Stimulated activated CD8-positive, alpha-beta memory T cell treated with anti-CD3 and anti-CD28 coated beads, Interleukin-2, amount 100 ng/mL, for 1 hour (primary cell): ENCODE measurements around the gene UNC13C.
"Not testable (repeated sequence)": the region's sequence is repeated elsewhere in the genome, so short reads cannot be mapped to it uniquely, and the experiment has no call there.

ENCODE experiments used
- DNase-seq, 2 donors: peaks; one replicate each; pipeline ENCODE4 v3.0.0-alpha.2; 2020; ENCODE audit warnings: low read depth in 2 of 2

UNC13C gene

DNA sequence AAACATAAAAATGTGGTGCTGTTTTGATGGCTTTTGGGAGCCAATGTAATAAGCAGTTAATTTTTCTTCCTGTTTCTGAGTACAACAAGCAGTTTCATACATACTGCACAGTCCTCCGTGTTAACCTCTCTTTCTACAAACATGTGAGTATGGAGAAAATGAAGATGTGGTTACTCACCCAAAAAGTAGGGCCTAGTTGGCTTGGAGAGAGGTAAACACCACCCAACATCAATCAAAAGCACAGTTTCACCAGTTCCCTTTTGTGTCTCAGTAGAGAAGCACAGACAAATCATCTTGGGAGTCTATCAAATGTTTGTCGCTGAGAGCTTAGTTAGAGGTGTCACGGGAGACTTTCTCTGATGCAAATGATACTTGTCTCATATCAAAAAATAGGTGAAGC, 320.2 kb downstream of the UNC13C start:
- no peak for DNase-seq

- DNase-seq: no peak
Observed at GRCh38 chr15:54304321-54304720, 326.1 kb downstream of the UNC13C start.

- no peak for DNase-seq
Observed at GRCh38 chr15:54305138-54305537, 326.9 kb downstream of the UNC13C start.

- DNase-seq: no peak
Observed at GRCh38 chr15:54307252-54307902, 329.1 kb downstream of the UNC13C start.

DNA sequence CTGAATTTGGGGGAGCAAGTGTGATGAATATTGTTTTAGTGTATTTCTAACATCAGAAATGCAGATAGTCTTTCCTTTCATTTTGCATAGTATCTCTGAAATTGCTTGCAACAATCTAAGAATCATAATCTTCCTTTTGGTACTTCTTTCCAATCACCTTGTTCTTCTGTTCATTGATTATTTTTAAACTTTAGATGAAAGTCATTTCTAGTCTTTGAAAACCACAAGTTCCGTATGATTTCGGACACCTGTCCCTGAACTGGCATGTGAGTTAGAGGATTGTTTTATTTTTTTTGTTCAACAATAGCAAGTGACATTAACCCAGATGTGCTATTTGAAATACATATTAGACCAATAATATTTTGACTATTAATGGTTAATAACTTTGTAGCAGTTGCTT, 329.7 kb downstream of the UNC13C start:
- DNase-seq: no peak

DNA sequence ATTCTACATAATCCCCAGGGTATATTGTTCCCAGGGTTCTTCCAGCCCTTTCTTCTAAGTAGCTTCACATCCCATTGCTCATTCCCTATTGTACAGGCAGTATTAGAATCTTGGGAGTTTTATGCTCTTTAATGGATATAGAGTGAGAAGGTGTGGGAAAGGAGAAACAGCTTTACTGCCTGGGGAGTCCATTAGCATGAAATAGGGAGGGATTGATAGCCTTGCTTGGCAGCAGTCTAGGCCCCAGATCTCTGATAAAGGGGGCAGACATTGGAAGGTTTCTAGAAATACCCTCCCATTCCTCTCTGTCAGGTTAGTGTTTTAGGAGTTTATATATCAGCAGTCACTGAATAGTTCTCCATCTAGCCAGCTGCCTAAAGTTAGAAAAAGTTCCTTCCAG, 334.3 kb downstream of the UNC13C start:
- no peak for DNase-seq

DNA sequence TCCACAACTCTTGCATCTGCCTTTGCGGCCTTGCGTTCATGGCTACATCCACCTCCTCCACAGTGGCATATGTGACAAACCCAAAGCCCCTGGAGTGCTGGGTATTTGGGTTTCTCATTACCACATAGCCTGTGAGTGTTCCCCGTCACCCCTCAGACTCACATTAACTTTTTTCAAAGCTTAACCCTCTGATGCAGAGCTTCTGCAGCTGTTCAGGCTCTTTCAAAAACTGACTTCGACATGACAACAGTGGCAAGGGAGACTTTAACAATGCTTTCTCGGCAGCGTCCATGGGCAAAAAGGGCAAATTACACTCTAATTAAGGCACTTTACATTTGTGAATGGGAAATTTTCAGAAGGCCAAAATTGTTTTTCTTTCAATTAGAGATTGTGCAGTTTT, 343.2 kb downstream of the UNC13C start:
- DNase-seq: no peak

DNA sequence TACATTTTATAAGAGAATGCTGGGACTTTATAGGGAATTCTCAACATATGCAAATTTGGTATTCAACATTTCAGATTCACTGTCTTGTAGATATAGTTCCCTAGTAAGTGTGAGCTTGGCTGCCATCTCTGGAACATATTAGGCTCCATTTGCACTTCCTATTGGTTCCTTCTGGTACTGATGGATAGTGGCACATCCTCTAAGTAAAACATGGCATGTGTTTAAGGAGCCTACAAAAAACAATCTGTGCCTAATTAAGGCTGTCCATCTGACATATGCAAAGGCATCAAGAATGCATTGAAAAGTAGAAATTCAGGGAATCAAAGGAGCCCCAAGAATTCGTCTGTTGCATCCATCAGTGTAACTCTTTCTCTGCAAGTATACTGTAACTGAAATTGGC, 344.1 kb downstream of the UNC13C start:
- DNase-seq: no peak

- no peak for DNase-seq
Observed at GRCh38 chr15:54345301-54345700, 367.1 kb downstream of the UNC13C start.

DNA sequence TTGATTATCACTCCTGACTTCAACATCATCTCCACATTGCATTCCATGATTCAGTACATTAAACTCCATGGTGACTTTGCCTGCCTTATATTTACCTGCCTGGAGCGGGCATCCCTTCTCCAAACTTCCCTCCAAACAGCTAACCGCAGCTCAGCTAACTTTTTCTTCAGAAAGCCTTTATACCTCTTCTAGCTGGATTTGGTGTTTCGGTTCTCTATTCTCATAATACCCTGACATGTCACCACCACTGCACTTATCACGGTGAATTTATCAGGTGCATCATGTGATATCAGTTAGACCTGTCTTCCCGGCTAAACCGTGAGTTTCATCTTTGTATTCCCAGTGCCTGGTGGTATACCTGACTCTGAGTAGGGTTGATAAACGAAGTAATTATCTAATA, 367.6 kb downstream of the UNC13C start:
- no peak for DNase-seq

- DNase-seq: no peak
Observed at GRCh38 chr15:54347082-54347827, 369.0 kb downstream of the UNC13C start.

DNA sequence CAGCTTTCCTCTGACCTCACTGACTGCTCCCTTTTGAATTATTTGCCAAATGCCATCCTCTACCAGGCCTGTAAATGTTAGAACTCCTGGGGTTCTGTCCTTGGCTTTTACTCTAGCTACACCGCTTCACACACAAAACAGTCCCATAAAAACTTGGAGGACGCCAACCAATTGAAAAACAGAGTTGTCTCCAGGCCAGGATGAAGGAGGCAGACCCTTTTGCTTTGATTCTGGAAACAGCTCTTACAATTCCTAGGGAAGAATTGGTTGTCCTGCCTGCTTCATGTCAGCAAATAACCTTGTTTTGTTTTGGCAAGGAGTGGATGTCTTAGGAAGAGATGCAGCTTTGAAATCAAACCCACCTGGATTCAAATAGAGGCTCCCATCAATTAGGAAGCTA, 375.5 kb downstream of the UNC13C start:
- no peak for DNase-seq

DNA sequence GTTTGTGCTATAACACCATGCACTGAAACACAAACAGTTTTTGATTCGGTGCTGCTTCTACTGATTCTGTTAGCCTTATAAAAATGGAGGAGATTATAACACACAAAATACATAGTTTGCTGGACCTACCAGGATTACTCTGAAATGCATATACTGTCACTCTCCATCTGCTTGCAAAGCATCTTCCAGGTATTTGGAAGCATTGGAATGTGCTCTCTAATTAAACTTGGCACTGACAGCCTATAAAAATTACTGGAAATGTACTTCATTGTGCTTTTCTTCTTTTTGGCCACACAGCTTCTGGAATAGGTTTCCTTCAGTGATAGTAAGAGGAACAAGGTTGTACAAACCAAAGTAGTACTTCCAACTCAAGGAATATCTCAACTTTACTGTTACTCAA, 376.1 kb downstream of the UNC13C start:
- DNase-seq: no peak

GRCh38 chr15:54364961-54365360, 386.7 kb downstream of the UNC13C start:
- no peak for DNase-seq

DNA sequence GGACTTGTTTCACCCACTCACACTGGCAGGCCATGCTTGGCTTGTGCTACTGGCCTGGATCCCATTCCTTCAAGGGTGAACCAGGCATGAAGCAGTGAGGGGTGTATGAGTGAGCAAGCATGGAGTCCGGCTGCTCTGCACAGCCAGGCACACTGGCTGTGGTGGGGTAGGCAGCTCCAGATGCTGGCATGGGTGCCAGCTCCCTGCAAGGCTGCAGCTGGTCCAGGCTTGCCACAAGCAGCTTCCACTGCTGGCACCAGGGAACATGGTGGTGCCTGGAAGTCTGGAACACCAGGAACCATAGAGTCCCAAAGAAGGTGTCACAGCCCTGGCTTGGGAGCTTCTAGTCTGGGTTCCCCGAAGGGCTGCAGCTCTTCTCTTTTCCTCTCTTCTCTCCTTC, 395.1 kb downstream of the UNC13C start:
- no peak for DNase-seq

- no peak for DNase-seq
Observed at GRCh38 chr15:54374184-54374952, 396.1 kb downstream of the UNC13C start.

GRCh38 chr15:54387799-54388198, 409.6 kb downstream of the UNC13C start:
- no peak for DNase-seq

- DNase-seq: no peak
Observed at GRCh38 chr15:54388746-54389145, 410.5 kb downstream of the UNC13C start.

DNA sequence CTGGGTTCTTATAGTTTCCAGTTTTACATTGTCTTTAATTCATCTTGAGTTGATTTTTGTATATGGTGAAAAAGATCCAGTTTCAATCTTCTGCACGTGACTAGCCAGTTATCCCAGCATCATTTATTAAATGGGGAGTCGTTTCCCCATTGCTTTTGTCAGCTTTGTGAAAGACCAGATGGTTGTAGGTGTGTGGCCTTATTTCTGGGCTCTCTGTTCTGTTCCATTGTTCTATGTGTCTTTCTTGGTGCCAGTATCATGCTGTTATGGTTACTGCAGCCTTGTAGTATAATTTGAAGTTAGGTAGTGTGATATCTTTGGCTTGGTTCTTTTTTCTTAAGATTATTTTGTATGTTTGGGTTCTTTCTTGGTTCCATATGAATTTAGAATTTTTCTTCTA, 432.2 kb downstream of the UNC13C start:
- DNase-seq: no peak

DNA sequence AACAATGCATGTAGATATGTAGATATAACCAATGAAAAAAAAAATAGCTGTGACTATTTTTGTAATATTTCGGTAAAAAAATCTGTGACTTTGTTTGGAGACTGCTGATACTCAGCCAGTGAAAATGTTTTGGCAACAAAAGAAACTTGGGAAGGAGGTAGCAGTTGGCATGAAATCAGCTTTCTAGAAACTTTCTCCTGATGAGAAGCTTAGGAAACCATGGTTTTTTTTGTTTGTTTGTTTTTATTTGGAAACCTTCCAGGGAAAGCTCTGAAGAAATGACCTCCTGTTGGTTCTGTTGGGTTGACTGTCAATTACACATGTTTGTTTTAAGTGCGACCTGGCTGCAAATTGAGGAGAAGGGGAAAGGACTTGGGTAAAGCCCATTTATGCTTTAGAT, 445.9 kb downstream of the UNC13C start:
- no peak for DNase-seq

DNA sequence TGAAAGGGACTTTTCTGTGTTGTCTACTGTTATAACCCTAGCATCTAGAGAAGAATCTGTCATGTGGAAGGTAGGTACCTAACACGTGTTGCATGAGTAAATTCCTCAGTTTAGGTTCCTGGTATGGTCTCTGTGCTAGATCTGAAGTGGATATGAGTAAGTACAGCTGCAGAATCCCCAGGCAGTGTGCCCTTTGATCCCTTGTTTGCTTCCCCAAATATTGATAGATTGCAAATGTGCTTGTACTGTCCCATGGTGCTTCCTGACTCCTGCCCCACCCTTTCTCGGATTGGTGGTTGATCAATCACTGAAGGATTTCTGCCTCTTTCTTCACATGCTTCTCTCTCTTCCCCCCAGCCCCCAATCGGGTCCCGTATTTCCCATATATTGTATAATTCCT, 450.4 kb downstream of the UNC13C start:
- no peak for DNase-seq

GRCh38 chr15:54450288-54450687, 472.0 kb downstream of the UNC13C start:
- DNase-seq: not testable (repeated sequence)

DNA sequence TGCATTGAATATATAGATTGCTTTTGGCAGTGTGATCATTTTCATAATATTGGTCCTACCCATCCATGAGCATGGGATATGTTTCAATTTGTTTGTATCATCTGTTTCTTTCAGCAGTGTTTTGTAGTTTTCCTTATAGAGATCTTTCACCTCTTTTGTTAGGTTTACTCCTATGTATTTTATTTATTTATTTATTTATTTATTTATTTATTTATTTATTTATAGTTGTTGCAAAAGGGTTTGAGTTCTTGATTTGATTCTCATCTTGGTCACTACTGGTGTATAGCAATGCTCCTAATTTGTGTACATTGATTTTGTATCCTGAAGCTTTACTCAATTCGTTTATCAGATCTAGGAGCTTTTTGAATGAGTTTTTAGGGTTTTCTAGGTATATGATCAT, 478.2 kb downstream of the UNC13C start:
- no peak for DNase-seq
